ENCODE data around the gene CHST3.

Gene CHST3

GRCh38 chr10:71989661-71990454, 25.7 kb downstream of the CHST3 start:
- no peak for DNase-seq (ENCODE audit: low read depth)

- DNase-seq (ENCODE audit: low read depth), result no peak
These were observed 26.6 kb downstream of the CHST3 start for GRCh38 chr10:71990706-71991269.

GRCh38 chr10:71995449-71995848, 31.3 kb downstream of the CHST3 start:
- no peak for DNase-seq (ENCODE audit: low read depth)

GRCh38 chr10:71995887-71996575, 31.8 kb downstream of the CHST3 start:
- no peak for DNase-seq (ENCODE audit: low read depth)

DNA sequence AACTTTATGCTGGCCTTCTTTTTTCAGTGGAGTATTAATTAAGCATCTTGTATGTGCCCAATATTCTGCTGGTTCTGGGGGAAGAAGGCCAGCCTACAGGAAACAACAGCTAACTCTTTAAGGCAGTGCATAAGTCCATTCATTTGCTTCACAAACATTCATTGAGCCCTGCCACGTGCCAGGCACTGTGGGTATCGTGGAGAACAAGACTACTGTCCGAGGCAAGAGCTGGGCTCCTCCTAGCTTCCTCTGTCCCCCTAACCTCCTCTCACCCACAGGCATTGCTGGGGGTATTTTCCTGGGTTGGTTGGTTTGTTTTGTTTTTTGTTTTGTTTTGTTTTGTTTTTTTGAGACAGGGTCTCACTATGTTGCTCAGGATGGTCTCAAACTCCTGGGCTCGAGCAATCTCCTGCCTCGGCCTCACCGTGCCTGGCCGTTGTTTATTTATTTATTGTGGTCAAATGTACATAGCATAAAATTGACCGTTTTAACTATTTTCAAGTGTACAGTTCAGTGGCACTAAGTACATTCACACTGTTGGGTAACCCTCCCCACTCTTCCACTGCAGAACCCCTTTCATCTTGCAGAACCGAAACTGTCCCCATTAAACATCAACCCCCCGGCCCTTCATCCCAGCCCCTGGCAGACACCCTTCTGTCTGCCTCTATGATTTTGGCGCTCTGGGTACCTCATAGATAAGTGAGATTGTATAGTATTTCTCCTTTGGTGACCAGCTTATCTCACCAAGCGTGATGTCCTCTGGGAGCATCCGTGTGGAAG, 32.6 kb downstream of the CHST3 start:
- DNase-seq (ENCODE audit: low read depth), result no peak

DNA sequence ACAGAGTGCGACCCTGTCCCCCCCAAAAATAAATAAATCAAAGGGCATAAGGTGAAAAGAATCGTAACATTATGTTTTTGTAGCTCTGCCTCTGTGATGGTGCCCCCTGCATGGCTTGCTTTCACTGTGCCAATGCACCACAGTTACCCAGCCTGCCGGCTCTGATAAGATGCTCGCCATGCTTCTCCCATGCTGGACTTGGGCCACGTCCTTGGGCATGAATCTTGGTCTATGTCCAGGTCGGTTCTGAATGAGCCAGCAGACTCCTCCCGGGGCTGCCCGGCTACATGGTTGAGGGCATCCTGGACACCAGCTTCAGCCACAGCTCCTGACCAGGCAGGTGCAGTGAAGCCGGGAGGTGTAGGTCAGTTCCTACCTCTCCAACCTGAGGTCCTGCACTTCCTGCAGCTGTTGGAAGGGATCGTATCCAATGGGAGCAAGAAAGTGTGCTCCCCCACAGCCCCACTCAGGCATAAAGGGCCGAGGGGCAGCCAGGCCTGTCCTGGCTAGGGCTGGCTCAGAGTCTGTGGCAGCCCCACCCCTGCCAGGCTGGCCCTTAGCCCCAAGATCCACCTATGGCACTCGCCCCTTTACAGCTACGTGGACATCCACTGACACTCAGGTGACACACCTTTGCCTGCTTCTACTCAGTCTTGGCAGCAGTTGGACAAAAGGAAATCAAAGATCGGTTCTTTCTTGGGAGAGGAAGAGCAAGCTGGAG, 34.1 kb downstream of the CHST3 start:
- no peak for DNase-seq (ENCODE audit: low read depth)

- DNase-seq (ENCODE audit: low read depth), result no peak
These were observed 34.6 kb downstream of the CHST3 start for GRCh38 chr10:71998840-71999194.

GRCh38 chr10:71999360-72000072, 35.3 kb downstream of the CHST3 start:
- no peak for DNase-seq (ENCODE audit: low read depth)

GRCh38 chr10:72000073-72001032, 36.2 kb downstream of the CHST3 start:
- DNase-seq (ENCODE audit: low read depth), result no peak

- no peak for DNase-seq (ENCODE audit: low read depth)
These were observed 36.8 kb downstream of the CHST3 start for GRCh38 chr10:72001033-72001395.

DNA sequence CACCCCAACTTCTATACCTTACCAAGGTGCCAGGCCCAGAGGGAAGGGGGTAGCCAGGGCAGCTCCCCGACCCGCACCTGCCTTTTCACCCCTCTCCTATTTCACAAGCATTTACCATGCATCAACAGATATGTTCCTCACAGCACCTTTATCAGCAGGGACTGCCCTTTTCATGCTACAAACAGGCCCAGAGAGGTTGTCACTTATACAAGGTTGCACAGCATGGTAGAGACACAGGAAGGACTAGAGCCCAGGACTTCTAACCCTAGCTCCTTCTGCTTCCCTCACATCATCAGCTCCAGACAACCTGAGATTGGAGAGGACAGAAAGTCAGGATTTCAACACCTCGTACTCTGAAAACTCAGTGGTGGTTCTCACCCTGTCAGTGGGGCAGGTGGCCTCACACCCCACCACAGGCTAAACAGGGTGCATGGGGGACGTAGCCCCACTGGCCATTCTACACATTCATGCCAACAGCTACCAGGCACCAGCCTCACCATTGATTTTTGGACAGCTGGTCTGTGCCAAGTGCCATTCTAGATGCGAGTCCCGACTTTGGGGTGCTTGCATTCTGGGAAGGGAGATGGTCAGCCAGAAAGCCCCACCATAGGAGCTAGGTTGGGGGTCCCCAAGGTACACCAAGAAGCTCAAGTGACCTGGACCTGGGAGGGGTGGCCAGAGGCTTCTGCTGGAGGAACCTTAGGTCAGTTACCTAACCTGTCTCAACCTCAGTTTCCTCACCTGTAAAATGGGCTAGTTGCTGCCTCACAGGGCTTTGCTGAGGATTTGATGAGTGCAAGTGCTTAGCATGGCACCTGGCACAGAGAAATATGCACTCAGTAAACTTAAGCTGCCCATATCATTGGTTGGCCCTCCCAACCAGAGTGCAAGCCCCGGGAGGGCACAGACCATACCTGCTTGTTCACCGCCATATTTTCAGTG, 38.4 kb downstream of the CHST3 start:
- no peak for DNase-seq (ENCODE audit: low read depth)

DNA sequence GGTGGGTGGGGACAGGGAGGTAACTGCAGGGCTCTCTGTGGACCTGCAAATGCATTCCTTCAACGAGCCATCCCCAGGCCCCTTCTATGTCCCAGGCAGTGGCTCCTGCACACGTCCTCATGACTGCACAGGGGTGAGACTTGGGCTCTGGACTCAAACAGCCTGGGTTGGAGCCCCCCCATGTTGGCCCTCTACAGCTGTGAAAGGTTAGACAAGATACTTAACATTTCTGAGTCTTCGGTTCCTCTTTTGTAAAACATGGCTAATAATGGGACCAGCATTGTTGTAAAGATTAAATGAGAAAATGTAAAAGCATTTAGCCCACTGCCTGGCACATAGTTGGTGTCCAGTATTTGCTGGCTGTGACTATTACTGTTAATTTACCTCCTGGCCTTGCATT, 41.8 kb downstream of the CHST3 start:
- no peak for DNase-seq (ENCODE audit: low read depth)

DNA sequence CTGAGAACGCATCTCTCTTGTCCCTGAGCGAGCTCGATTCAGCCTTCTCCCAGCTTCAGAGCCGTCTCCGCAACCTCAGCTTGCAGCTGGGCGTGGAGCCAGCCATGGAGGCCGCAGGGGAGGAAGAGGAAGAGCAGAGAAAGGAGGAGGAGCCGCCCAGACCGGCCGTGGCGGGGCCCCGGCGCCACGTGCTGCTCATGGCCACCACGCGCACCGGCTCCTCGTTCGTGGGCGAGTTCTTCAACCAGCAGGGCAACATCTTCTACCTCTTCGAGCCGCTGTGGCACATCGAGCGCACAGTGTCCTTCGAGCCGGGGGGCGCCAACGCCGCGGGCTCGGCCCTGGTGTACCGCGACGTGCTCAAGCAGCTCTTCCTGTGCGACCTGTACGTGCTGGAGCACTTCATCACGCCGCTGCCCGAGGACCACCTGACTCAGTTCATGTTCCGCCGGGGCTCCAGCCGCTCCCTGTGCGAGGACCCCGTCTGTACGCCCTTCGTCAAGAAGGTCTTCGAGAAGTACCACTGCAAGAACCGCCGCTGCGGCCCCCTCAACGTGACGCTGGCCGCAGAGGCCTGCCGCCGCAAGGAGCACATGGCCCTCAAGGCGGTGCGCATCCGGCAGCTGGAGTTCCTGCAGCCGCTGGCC, 43.2 kb downstream of the CHST3 start:
- DNase-seq (ENCODE audit: low read depth), result no peak

DNA sequence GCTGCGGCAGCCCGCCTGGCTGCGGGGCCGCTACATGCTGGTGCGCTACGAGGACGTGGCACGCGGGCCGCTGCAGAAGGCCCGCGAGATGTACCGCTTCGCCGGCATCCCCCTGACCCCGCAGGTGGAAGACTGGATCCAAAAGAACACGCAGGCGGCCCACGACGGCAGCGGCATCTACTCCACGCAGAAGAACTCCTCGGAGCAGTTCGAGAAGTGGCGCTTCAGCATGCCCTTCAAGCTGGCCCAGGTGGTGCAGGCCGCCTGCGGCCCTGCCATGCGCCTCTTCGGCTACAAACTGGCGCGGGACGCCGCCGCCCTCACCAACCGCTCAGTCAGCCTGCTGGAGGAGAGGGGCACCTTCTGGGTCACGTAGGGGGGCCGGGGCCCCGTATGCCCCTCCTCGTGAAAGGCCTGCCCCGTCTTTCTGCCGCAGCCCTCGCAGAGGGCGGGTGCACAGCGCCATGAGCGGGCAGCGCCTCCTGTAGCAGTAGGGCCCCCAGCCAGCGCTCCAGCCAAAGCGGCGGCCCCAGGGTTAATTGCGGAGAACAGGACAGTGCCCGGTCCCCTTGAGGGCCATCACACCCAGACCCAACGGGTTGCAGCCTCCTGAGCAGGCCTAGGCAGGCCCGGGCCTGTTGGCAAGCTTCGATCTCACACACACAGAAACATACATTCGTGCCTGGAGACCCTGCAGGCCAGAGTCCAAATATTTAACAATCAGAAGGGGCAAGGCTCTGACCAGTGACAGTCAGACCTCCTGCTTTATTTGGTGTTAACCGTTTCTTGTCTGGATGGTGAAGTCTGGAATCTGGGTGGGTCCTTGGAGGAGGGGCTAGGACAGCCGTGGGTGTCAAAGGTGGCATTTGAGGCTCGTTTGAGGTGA, 44.1 kb downstream of the CHST3 start:
- DNase-seq (ENCODE audit: low read depth), result no peak

DNA sequence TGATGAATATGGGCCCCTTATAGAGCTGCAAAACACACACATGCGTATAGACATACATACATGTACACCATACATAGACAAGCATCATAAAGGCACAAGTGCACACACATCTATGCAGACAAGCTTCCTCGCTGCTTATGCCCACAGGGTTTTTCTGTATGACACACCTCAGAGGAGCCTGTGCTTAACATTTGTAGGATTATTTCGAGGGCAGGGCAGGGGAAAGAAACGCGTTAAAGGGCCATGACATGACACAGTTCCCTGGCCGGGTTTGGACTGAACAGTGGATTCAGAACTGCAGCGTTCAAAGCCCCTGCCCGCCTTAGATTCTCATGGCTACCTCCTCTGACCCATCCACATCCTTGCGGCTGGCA, 44.8 kb downstream of the CHST3 start:
- no peak for DNase-seq (ENCODE audit: low read depth)

DNA sequence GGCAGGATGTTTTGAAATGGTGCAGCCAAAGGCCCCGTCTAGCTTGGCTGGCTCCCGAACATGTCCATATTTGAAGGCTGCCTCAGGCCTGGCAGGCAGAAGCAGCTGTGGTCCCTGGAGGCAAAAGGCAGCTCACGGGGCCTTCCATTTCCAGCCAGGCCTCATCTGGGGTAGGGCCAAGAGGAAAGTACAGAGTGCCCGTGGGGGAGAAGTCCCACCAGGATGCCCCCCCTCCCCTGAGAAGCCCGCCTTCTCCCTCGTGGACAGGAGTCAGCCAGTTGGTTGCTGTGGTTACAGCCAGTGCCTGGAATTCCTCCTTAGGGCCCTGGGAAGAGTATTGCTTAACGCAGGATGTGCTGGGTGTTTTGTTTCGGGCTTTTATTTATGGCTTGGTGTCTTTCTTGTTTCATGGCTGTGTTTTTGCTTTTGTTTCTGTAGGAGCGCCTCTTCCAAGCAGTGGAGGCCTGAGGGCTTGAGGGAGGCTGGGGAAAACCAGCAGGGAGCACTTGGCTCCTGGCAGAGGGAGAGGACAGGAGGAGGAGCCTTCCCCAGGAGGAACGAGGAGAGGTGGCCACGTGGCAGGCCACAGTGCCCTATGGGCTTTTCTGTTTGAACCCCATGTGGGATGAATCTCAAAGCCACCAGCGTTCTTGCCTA, 45.4 kb downstream of the CHST3 start:
- no peak for DNase-seq (ENCODE audit: low read depth)

All from T-helper 22 cell (primary cell).